ENCODE measurements around the gene LSMEM2.
"Not testable (repeated sequence)": the region's sequence is repeated elsewhere in the genome, so short reads cannot be mapped to it uniquely, and the experiment has no call there.

The LSMEM2 gene

DNA sequence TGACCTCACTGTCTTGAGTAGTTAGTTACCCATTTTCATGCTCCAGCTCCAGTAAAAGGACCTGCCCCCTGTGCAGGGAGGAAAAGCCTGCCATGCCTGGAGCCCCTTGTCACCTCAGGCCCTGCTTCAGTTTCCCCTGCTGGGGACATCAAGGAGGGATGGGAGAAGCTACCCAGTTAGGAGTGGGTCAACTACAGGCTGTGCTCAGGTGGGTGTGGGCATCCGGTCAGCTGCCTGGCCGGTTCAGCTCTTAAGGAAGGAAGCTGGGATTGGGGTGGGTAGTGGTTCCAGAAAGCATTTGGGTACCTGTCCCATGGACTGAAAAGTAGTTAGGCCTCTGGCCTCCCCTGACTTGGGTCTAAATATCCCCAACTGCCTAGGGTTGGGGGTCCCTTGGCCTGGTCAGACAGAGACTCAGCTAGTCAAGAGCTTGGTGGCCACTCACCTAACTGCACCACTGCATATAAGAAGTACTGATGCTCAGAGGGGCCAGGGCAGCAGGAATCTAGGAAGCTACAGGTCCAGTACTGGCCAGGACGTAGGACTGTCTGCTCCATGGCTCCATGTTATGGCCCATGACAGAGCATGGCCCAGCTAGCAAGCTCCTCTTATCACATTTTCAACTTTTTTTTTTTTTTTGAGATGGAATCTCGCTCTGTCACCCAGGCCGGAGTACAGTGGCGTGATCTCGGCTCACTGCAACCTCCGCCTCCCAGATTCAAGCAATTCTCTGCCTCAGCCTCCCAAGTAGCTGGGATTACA, 549 bp downstream of the LSMEM2 start:
- POLR2A ChIA-PET, result interaction anchor here (0.6 kb wide), 1 partner anchor 89 kb away, joined by 4 read pairs; no protein-coding TSS in a partner anchor
- no peak overlapping the region for H3K4me3 ChIP-seq (ENCODE audit: control insufficient read depth in 1 of 7, extremely low read depth in 1 of 7, insufficient read depth in 4 of 7, low read depth in 2 of 7, low read length in 6 of 7)

DNA sequence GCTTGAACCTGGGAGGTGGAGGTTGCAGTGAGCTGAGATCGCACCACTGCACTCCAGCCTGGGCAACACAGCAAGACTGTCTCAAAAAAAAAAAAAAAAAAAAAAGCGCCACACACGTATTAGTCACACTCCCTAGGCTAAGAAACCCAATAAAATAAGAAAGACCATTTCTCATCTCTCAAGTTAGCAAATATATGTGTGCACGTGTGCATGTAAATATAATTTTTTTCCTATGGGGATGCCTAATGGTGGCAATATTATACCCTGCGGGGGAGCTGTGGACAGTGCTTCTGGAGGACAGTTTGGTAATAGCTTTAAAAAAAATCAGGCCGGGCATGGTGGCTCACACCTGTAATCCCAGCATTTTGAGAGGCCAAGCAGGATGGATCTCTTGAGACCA, 5.2 kb downstream of the LSMEM2 start:
- 100% methylated on average over 1 of the region's 6 CpGs for WGBS (ENCODE audit: insufficient coverage)
- H3K27ac ChIP-seq (ENCODE audit: insufficient read depth in 1 of 2, low read depth in 1 of 2, low read length in 2 of 2, poor library complexity in 1 of 2, severe bottlenecking in 2 of 2); H3K4me3 ChIP-seq (ENCODE audit: control insufficient read depth in 1 of 7, extremely low read depth in 1 of 7, insufficient read depth in 4 of 7, low read depth in 2 of 7, low read length in 6 of 7); DNase-seq; H3K27me3 ChIP-seq (replicated peaks in 2 of 5; ENCODE audit: control insufficient read depth in 4 of 5, insufficient read depth in 5 of 5, low read length in 4 of 5); POLR2A ChIA-PET; H3K4me1 ChIP-seq (ENCODE audit: control extremely low read depth in 1 of 4, control insufficient read depth in 4 of 4, insufficient read depth in 4 of 4, low read length in 3 of 4); H3K9me3 ChIP-seq (ENCODE audit: control extremely low read depth in 1 of 5, control insufficient read depth in 4 of 5, insufficient read depth in 2 of 5, low read depth in 1 of 5, low read length in 4 of 5): not testable (repeated sequence)
- H3K36me3 ChIP-seq (ENCODE audit: control insufficient read depth in 4 of 4, insufficient read depth in 4 of 4, low read length in 3 of 4), result peaks cover 2 to 33% (median 26%) of the 10 kb centered on the region in 4 experiments
- CTCF ChIA-PET, result interaction anchor here (0.7 to 72.5 kb wide), 2 partner anchors 9 to 52 kb away, joined by 4 to 1875 read pairs; partner anchors contain the start of genes GNAI2 and SLC38A3

More for the DNA sequence above, 549 bp downstream of the LSMEM2 start:
- no peak overlapping the region for H3K27ac ChIP-seq (ENCODE audit: insufficient read depth in 1 of 2, low read depth in 1 of 2, low read length in 2 of 2, poor library complexity in 1 of 2, severe bottlenecking in 2 of 2)
- no peaks in the 10 kb centered on the region for H3K9me3 ChIP-seq (ENCODE audit: control extremely low read depth in 1 of 5, control insufficient read depth in 4 of 5, insufficient read depth in 2 of 5, low read depth in 1 of 5, low read length in 4 of 5)
- peaks cover 0 to 41% (median 17%) of the 10 kb centered on the region in 5 experiments for H3K27me3 ChIP-seq (replicated peaks in 2 of 5; ENCODE audit: control insufficient read depth in 4 of 5, insufficient read depth in 5 of 5, low read length in 4 of 5)
- H3K36me3 ChIP-seq (ENCODE audit: control insufficient read depth in 4 of 4, insufficient read depth in 4 of 4, low read length in 3 of 4), result no peaks in the 10 kb centered on the region
- 100% methylated on average over 1 of the region's 8 CpGs for WGBS (ENCODE audit: insufficient coverage)
- CTCF ChIA-PET, result interaction anchor here (0.7 to 72.5 kb wide), 12 partner anchors 9 to 87 kb away, joined by 3 to 1875 read pairs (median 5); partner anchors contain the start of genes GNAI2, HYAL3, IFRD2 and NAA80
- no peak for DNase-seq
- peaks cover 0 to 18% (median 16%) of the 10 kb centered on the region in 4 experiments for H3K4me1 ChIP-seq (ENCODE audit: control extremely low read depth in 1 of 4, control insufficient read depth in 4 of 4, insufficient read depth in 4 of 4, low read length in 3 of 4)

DNA sequence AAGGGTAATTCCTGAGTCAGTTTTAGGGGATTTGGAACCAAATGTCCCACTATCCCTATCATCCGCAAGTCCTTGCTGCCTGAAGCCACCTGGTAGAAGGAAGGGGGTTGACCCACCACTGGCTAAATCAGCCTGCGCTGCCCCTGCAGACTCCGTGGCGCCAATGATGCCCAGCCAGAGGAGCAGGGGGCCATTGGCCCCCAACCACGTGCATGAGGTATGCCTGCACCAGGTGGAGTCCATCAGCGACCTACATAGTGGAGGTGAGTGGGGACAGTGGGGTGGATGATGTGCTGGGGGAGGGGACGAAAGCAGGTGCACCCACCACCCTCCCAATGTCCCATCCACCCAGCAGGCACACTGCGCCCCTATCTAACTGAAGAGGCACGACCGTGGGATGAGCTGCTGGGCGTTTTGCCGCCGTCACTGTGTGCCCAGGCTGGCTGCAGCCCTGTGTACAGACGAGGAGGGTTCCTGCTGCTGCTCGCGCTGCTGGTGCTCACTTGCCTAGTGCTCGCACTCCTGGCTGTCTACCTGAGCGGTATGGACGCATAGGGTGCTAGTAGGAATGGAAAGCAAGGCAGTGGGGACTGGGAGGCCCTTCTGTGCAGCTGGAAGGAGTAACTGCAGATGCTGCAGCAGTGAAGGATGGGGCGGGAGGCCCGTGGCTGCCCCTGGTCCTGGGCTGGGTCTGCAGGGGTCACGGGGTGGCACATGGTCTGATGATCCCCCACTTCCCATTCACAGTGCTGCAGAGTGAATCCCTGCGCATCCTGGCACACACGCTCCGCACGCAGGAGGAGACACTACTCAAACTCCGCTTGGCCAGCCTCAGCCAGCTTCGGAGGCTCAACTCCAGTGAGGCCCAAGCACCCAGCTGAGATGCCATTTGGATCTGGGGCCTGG, 7.7 kb downstream of the LSMEM2 start:
- WGBS (ENCODE audit: insufficient coverage), result 92% methylated on average over 25 of the region's 28 CpGs
- POLR2A ChIA-PET, result no interaction called here
- no peak for DNase-seq
- CTCF ChIA-PET, result interaction anchor here (1.5 kb wide), 1 partner anchor 13 kb away, joined by 3 read pairs; the partner anchor contains the start of genes HYAL3 and NAA80
- Histone ChIP-seq H3K27ac (ENCODE audit: insufficient read depth in 1 of 2, low read depth in 1 of 2, low read length in 2 of 2, poor library complexity in 1 of 2, severe bottlenecking in 2 of 2) (no peak overlapping the region), H3K9me3 (ENCODE audit: control extremely low read depth in 1 of 5, control insufficient read depth in 4 of 5, insufficient read depth in 2 of 5, low read depth in 1 of 5, low read length in 4 of 5) (no peaks in the 10 kb centered on the region), H3K27me3 (replicated peaks in 2 of 5; ENCODE audit: control insufficient read depth in 4 of 5, insufficient read depth in 5 of 5, low read length in 4 of 5) (no peaks in the 10 kb centered on the region), H3K4me3 (ENCODE audit: control insufficient read depth in 1 of 7, extremely low read depth in 1 of 7, insufficient read depth in 4 of 7, low read depth in 2 of 7, low read length in 6 of 7) (no peak overlapping the region), H3K36me3 (ENCODE audit: control insufficient read depth in 4 of 4, insufficient read depth in 4 of 4, low read length in 3 of 4) (peaks cover 2 to 49% (median 36%) of the 10 kb centered on the region in 4 experiments), H3K4me1 (ENCODE audit: control extremely low read depth in 1 of 4, control insufficient read depth in 4 of 4, insufficient read depth in 4 of 4, low read length in 3 of 4) (peaks cover 3 to 14% (median 9%) of the 10 kb centered on the region in 4 experiments)

DNA sequence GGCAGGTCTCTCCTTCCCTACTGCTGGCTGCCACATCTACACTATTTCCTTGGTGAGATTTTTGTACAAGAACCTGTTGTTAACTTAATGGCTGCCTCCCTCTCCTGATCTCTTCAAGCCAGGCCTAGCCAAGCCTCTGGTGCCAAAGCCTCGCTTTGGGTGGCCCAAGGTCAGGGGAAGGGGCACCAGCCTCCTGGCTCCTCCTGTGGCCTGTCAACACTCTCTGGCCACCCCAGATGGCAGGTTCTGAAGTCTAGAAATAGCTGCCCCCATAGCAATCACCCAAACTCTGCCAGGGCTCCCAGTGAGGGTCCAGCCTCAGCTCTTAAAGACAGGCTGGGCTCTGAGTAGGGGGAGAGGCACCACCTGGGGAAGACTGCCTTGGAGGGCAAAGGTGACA, 8.4 kb downstream of the LSMEM2 start:
- no CpG with 5 or more reads among the region's 1 CpG for WGBS (ENCODE audit: insufficient coverage)
- ChIA-PET POLR2A (no interaction called here), CTCF (interaction anchor here (0.7 to 3.4 kb wide), 4 partner anchors 9 to 27 kb away, joined by 3 to 10 read pairs (median 3); partner anchors contain the start of genes HYAL3 and NAA80)
- Histone ChIP-seq H3K4me1 (ENCODE audit: control extremely low read depth in 1 of 4, control insufficient read depth in 4 of 4, insufficient read depth in 4 of 4, low read length in 3 of 4) (peaks cover 3 to 17% (median 13%) of the 10 kb centered on the region in 4 experiments), H3K27ac (ENCODE audit: insufficient read depth in 1 of 2, low read depth in 1 of 2, low read length in 2 of 2, poor library complexity in 1 of 2, severe bottlenecking in 2 of 2) (no peak overlapping the region), H3K9me3 (ENCODE audit: control extremely low read depth in 1 of 5, control insufficient read depth in 4 of 5, insufficient read depth in 2 of 5, low read depth in 1 of 5, low read length in 4 of 5) (no peaks in the 10 kb centered on the region), H3K36me3 (ENCODE audit: control insufficient read depth in 4 of 4, insufficient read depth in 4 of 4, low read length in 3 of 4) (peaks cover 2 to 49% (median 36%) of the 10 kb centered on the region in 4 experiments), H3K4me3 (ENCODE audit: control insufficient read depth in 1 of 7, extremely low read depth in 1 of 7, insufficient read depth in 4 of 7, low read depth in 2 of 7, low read length in 6 of 7) (no peak overlapping the region), H3K27me3 (replicated peaks in 2 of 5; ENCODE audit: control insufficient read depth in 4 of 5, insufficient read depth in 5 of 5, low read length in 4 of 5) (no peaks in the 10 kb centered on the region)
- DNase-seq, result no peak

DNA sequence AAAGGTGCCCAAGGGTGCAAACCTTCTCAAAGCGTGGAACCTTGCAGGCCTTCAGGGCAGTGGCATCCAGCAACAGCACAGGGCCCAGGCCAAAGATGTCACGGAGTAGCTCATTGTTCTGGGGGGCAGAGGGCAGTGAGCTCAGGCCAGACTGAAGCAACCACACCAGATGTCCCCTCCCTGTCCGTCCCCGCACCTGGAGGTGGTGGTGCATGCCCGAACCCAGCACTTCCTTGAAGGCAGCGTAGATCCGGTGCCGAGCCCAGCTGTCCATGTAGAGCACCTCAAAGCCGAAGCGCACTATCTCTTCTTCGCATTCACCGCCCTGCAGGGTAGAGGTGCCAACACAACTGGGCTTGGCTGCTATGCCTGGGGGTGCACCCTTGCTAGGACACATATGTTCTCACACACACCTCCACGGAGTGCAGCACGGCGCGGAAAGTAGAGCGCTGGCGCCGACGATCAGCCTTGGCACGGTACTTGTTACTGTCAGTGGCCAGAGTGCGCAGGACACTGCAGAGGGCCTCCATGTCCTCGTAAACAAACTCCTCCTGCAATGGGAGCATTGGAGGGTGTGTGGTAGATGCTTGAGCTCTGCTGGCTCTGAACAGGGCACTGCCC, 9.6 kb downstream of the LSMEM2 start:
- H3K4me1 ChIP-seq (ENCODE audit: control extremely low read depth in 1 of 4, control insufficient read depth in 4 of 4, insufficient read depth in 4 of 4, low read length in 3 of 4), result peaks cover 3 to 25% (median 19%) of the 10 kb centered on the region in 4 experiments
- H3K36me3 ChIP-seq (ENCODE audit: control insufficient read depth in 4 of 4, insufficient read depth in 4 of 4, low read length in 3 of 4), result peaks cover 2 to 49% (median 36%) of the 10 kb centered on the region in 4 experiments
- ChIA-PET POLR2A (no interaction called here), CTCF (interaction anchor here (0.7 to 3.4 kb wide), 8 partner anchors 9 to 28 kb away, joined by 3 to 10 read pairs (median 3); partner anchors contain the start of genes HYAL3, LSMEM2 and NAA80)
- no peaks in the 10 kb centered on the region for H3K27me3 ChIP-seq (replicated peaks in 2 of 5; ENCODE audit: control insufficient read depth in 4 of 5, insufficient read depth in 5 of 5, low read length in 4 of 5)
- no peak for DNase-seq
- H3K9me3 ChIP-seq (ENCODE audit: control extremely low read depth in 1 of 5, control insufficient read depth in 4 of 5, insufficient read depth in 2 of 5, low read depth in 1 of 5, low read length in 4 of 5), result no peaks in the 10 kb centered on the region
- H3K27ac ChIP-seq (ENCODE audit: insufficient read depth in 1 of 2, low read depth in 1 of 2, low read length in 2 of 2, poor library complexity in 1 of 2, severe bottlenecking in 2 of 2), result no peak overlapping the region
- WGBS (ENCODE audit: insufficient coverage), result 97% methylated on average over 13 of the region's 23 CpGs
- H3K4me3 ChIP-seq (ENCODE audit: control insufficient read depth in 1 of 7, extremely low read depth in 1 of 7, insufficient read depth in 4 of 7, low read depth in 2 of 7, low read length in 6 of 7), result no peak overlapping the region

DNA sequence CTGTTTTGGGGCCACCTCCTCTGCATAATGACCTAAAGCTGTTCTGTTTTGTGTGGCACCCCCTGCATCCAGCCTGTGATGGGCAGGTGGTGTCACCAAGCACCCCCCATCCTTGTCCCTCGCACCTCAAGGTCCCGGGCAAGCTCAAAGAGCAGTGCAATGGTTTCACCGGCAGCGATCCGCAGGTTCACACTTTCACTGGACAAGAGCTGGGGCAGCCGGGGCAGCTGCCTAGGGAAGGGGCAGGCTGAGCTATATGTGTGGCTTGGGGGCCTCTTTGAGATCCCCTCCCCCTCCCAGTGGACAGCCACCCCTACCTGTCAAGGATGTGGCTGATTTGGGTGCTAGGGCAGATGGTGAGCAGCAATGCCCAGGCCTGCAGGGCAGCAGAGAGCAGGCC, 10.2 kb downstream of the LSMEM2 start:
- H3K4me1 ChIP-seq (ENCODE audit: control extremely low read depth in 1 of 4, control insufficient read depth in 4 of 4, insufficient read depth in 4 of 4, low read length in 3 of 4), result peaks cover 3 to 25% (median 19%) of the 10 kb centered on the region in 4 experiments
- no peak overlapping the region for H3K4me3 ChIP-seq (ENCODE audit: control insufficient read depth in 1 of 7, extremely low read depth in 1 of 7, insufficient read depth in 4 of 7, low read depth in 2 of 7, low read length in 6 of 7)
- H3K27ac ChIP-seq (ENCODE audit: insufficient read depth in 1 of 2, low read depth in 1 of 2, low read length in 2 of 2, poor library complexity in 1 of 2, severe bottlenecking in 2 of 2), result no peak overlapping the region
- POLR2A ChIA-PET, result no interaction called here
- CTCF ChIA-PET, result interaction anchor here (0.7 to 3.4 kb wide), 8 partner anchors 8 to 35 kb away, joined by 3 to 10 read pairs (median 3); partner anchors contain the start of genes HYAL3 and NAA80
- H3K9me3 ChIP-seq (ENCODE audit: control extremely low read depth in 1 of 5, control insufficient read depth in 4 of 5, insufficient read depth in 2 of 5, low read depth in 1 of 5, low read length in 4 of 5), result no peaks in the 10 kb centered on the region
- WGBS (ENCODE audit: insufficient coverage), result 100% methylated on average over 6 of the region's 6 CpGs
- peaks cover 2 to 49% (median 36%) of the 10 kb centered on the region in 4 experiments for H3K36me3 ChIP-seq (ENCODE audit: control insufficient read depth in 4 of 4, insufficient read depth in 4 of 4, low read length in 3 of 4)
- DNase-seq, result no peak
- no peaks in the 10 kb centered on the region for H3K27me3 ChIP-seq (replicated peaks in 2 of 5; ENCODE audit: control insufficient read depth in 4 of 5, insufficient read depth in 5 of 5, low read length in 4 of 5)
